ENCODE data around the gene KRTAP6-3.

- no peak for TF ChIP-seq USF1 (IDR thresholded peaks at IDR 0.05)
- no peak for TF ChIP-seq ZBTB7A (IDR thresholded peaks at IDR 0.05; ENCODE audit: low read depth)
- TF ChIP-seq EP300 (IDR thresholded peaks at IDR 0.05; ENCODE audit: borderline replicate concordance) = no peak
- no peak for TF ChIP-seq YY1 (IDR thresholded peaks at IDR 0.05; ENCODE audit: low read depth)
- TF ChIP-seq RAD21 (IDR thresholded peaks at IDR 0.05; ENCODE audit: low read depth) = no peak
- TF ChIP-seq TAF1 (IDR thresholded peaks at IDR 0.05; ENCODE audit: low read depth) = no peak
- TF ChIP-seq CREB1 (IDR thresholded peaks at IDR 0.05; ENCODE audit: low read depth) = no peak
- no peak for TF ChIP-seq NFIC (IDR thresholded peaks at IDR 0.05)
- TF ChIP-seq TEAD4 (IDR thresholded peaks at IDR 0.05) = no peak
- no peak for TF ChIP-seq EGR1 (IDR thresholded peaks at IDR 0.05)
Measured at GRCh38 chr21:30638686-30639085, 46.4 kb downstream of the KRTAP6-3 start.

All from Ishikawa (cell line).